ENCODE results near the gene SPPL2C. TPM values are rescaled to one million over a fixed set of nuclear protein-coding genes. Genes with fewer than 3 reads are reported as not detected.

Gene SPPL2C
- total and polyA plus RNA-seq, 2 of the 13 experiments (the other 11 are each of a cell fraction or from before 2014, with no cell fraction given) = not detected

DNA sequence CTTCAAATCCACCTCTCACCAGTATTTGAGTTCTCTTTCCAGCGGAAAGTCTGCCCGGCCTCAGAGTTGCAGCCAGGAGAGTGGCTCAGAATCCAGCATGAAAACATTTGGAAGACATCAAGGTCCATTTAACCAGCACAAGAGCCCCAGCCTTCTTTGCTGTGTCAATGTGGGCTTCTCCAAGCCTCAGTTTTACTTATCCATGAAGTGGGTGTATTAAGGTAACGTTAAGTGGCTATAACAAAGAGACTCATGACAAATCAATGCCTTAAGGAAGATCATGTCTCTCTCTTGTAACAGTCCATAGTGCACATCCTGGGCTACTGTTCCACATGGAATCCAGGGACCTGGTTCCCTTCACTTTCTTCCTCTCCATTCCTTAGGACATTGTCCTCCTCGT is 959 bp upstream of the SPPL2C start:
- in situ Hi-C loops (cut with HindIII; ENCODE audit: extremely low pct_ligation_motif_present, low pct_unique_long_range_greater_than_20kb) = no loop called here
- TF ChIP-seq ZNF629 (CRISPR knock-in tag; conservative IDR thresholded peaks at IDR 0.05) (peak; percentile 88), ZNF564 (CRISPR knock-in tag; IDR thresholded peaks at IDR 0.05) (no peak)
- TF ChIP-seq, protein P1, sequence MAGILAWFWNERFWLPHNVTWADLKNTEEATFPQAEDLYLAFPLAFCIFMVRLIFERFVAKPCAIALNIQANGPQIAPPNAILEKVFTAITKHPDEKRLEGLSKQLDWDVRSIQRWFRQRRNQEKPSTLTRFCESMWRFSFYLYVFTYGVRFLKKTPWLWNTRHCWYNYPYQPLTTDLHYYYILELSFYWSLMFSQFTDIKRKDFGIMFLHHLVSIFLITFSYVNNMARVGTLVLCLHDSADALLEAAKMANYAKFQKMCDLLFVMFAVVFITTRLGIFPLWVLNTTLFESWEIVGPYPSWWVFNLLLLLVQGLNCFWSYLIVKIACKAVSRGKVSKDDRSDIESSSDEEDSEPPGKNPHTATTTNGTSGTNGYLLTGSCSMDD (CRISPR knock-in tag; IDR thresholded peaks at IDR 0.05) = no peak
- H3K9me3 ChIP-seq (ENCODE audit: low read length) = no peaks in the 10 kb centered on the region
- no peaks in the 10 kb centered on the region for H4K20me1 ChIP-seq (ENCODE audit: insufficient read depth, low read length)
- H3K4me1 ChIP-seq (ENCODE audit: insufficient read depth, low read length) = no peaks in the 10 kb centered on the region
- BruUV-seq (replicated peaks) = no TSS peak
- no peak overlapping the region for H3K27ac ChIP-seq (ENCODE audit: extremely low read length, insufficient read depth, low read length)
- no peak overlapping the region for H2AFZ ChIP-seq (ENCODE audit: low read length)
- FAIRE-seq (no peak), ATAC-seq (no peak), DNase-seq (ENCODE audit: low spot score) (no peak)
- CTCF ChIA-PET (ENCODE audit: low intra/inter-chr PET ratio, low total read pairs) = no interaction called here
- 46% methylated on average over 4 of the region's 4 CpGs for WGBS (ENCODE audit: low lambda C conversion rate)
- no peak overlapping the region for H3K4me2 ChIP-seq (ENCODE audit: low read depth, low read length)
- no peaks in the 10 kb centered on the region for H3K79me2 ChIP-seq (ENCODE audit: insufficient read depth, low read length)
- peaks cover 16 to 90% of the 10 kb centered on the region in 2 experiments; a peak in 4 of 5 replicates for H3K27me3 ChIP-seq (ENCODE audit: control insufficient read depth in 1 of 2, insufficient read depth in 2 of 2, low read length in 2 of 2)
- no peaks in the 10 kb centered on the region for H3K36me3 ChIP-seq (replicated peaks in 1 of 2; ENCODE audit: control insufficient read depth in 1 of 2, insufficient read depth in 2 of 2, low read length in 2 of 2)
- no peak overlapping the region for H3K9ac ChIP-seq (ENCODE audit: insufficient read depth, low read depth, low read length)
- H3K4me3 ChIP-seq (replicated peaks in 1 of 3; ENCODE audit: insufficient read depth in 1 of 3, low read depth in 2 of 3, low read length in 3 of 3) = no peak overlapping the region
- intact Hi-C loops (cut with micrococcal nuclease; ENCODE audit: unreplicated experiment) = no loop called here
- POLR2A ChIA-PET = no interaction called here

DNA sequence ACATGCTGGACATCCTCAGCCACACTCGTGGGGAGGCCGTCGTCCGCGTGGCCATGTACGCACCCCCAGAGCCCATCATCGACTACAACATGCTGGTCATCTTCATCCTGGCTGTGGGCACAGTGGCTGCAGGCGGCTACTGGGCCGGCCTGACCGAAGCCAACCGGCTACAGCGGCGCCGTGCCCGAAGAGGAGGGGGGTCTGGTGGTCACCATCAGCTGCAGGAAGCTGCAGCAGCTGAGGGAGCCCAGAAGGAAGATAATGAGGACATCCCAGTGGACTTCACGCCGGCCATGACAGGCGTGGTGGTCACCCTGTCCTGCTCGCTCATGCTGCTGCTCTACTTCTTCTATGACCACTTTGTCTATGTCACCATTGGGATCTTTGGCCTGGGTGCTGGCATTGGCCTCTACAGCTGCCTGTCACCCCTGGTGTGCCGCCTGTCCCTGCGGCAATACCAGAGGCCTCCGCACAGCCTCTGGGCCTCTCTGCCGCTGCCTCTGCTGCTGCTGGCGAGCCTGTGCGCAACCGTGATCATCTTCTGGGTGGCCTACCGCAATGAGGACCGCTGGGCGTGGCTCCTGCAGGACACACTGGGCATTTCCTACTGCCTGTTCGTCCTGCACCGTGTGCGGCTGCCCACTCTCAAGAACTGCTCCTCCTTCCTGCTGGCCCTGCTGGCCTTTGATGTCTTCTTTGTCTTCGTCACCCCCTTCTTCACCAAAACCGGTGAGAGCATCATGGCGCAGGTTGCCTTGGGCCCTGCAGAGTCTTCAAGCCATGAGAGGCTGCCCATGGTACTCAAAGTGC is 900 bp downstream of the SPPL2C start:
- ChIA-PET CTCF (ENCODE audit: low intra/inter-chr PET ratio, low total read pairs) (no interaction called here), POLR2A (no interaction called here)
- intact Hi-C loops (cut with micrococcal nuclease; ENCODE audit: unreplicated experiment) = no loop called here
- H3K79me2 ChIP-seq (ENCODE audit: insufficient read depth, low read length) = no peaks in the 10 kb centered on the region
- ATAC-seq (no peak), DNase-seq (ENCODE audit: low spot score) (no peak), FAIRE-seq (no peak)
- no peak overlapping the region for H3K9ac ChIP-seq (ENCODE audit: insufficient read depth, low read depth, low read length)
- TF ChIP-seq, protein P2, sequence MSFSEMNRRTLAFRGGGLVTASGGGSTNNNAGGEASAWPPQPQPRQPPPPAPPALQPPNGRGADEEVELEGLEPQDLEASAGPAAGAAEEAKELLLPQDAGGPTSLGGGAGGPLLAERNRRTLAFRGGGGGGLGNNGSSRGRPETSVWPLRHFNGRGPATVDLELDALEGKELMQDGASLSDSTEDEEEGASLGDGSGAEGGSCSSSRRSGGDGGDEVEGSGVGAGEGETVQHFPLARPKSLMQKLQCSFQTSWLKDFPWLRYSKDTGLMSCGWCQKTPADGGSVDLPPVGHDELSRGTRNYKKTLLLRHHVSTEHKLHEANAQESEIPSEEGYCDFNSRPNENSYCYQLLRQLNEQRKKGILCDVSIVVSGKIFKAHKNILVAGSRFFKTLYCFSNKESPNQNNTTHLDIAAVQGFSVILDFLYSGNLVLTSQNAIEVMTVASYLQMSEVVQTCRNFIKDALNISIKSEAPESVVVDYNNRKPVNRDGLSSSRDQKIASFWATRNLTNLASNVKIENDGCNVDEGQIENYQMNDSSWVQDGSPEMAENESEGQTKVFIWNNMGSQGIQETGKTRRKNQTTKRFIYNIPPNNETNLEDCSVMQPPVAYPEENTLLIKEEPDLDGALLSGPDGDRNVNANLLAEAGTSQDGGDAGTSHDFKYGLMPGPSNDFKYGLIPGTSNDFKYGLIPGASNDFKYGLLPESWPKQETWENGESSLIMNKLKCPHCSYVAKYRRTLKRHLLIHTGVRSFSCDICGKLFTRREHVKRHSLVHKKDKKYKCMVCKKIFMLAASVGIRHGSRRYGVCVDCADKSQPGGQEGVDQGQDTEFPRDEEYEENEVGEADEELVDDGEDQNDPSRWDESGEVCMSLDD (CRISPR knock-in tag; IDR thresholded peaks at IDR 0.05; ENCODE audit: borderline replicate concordance) = no peak
- TF ChIP-seq KLF9 (CRISPR knock-in tag; IDR thresholded peaks at IDR 0.05; ENCODE audit: low read depth) = no peak
- TF ChIP-seq ZFY (CRISPR knock-in tag; IDR thresholded peaks at IDR 0.05) = no peak
- TF ChIP-seq NFKB2 (CRISPR knock-in tag; IDR thresholded peaks at IDR 0.05; ENCODE audit: borderline replicate concordance) = 0 out of 2 replicates have a peak, but pooled peaks have one; percentile 36
- no peaks in the 10 kb centered on the region for H3K9me3 ChIP-seq (ENCODE audit: low read length)
- BruUV-seq (replicated peaks) = no TSS peak
- H3K4me2 ChIP-seq (ENCODE audit: low read depth, low read length) = no peak overlapping the region
- no peak overlapping the region for H3K4me3 ChIP-seq (replicated peaks in 1 of 3; ENCODE audit: insufficient read depth in 1 of 3, low read depth in 2 of 3, low read length in 3 of 3)
- H2AFZ ChIP-seq (ENCODE audit: low read length) = no peak overlapping the region
- in situ Hi-C loops (cut with HindIII; ENCODE audit: extremely low pct_ligation_motif_present, low pct_unique_long_range_greater_than_20kb) = no loop called here
- H3K27ac ChIP-seq (ENCODE audit: extremely low read length, insufficient read depth, low read length) = no peak overlapping the region
- H4K20me1 ChIP-seq (ENCODE audit: insufficient read depth, low read length) = no peaks in the 10 kb centered on the region
- H3K4me1 ChIP-seq (ENCODE audit: insufficient read depth, low read length) = no peaks in the 10 kb centered on the region
- H3K36me3 ChIP-seq (replicated peaks in 1 of 2; ENCODE audit: control insufficient read depth in 1 of 2, insufficient read depth in 2 of 2, low read length in 2 of 2) = no peaks in the 10 kb centered on the region
- 23% methylated on average over 25 of the region's 35 CpGs for WGBS (ENCODE audit: low lambda C conversion rate)
- H3K27me3 ChIP-seq (ENCODE audit: control insufficient read depth in 1 of 2, insufficient read depth in 2 of 2, low read length in 2 of 2) = peaks cover 17 to 95% of the 10 kb centered on the region in 2 experiments; a peak in 4 of 5 replicates

Measured in HepG2 (cell line).